Tibial nerve (tissue), 4 donors: ENCODE measurements around the gene OVOL1.

Source experiments
- CTCF ChIP-seq, 5 experiments: fragments of 200-600 bp in 3 of 5; fragments of 450-650 bp in 2 of 5; sonication (generic) in 3 of 5; IDR thresholded peaks; one replicate each; pipeline ENCODE4 v1.5.1; 2016 to 2019; ENCODE audit warnings: antibody characterized with exemption in 5 of 5, mild to moderate bottlenecking in 3 of 5, moderate library complexity in 2 of 5
- EP300 ChIP-seq, 2 donors: sonication (generic); formaldehyde crosslinking; IDR thresholded peaks; one replicate each; pipeline ENCODE4 v1.6.1; 2017; ENCODE audit warnings: antibody characterized with exemption in 2 of 2, mild to moderate bottlenecking in 1 of 2
- POLR2A ChIP-seq, 2 donors: fragments of 450-650 bp; IDR thresholded peaks; one replicate each; pipeline ENCODE4 v1.6.1; 2017; ENCODE audit warnings: antibody characterized with exemption in 2 of 2, mild to moderate bottlenecking in 2 of 2, moderate library complexity in 2 of 2

GRCh38 chr11:65822776-65823528, 36.1 kb downstream of the OVOL1 start:
- TF ChIP-seq CTCF (IDR thresholded peaks at IDR 0.05) (no peak), POLR2A (IDR thresholded peaks at IDR 0.05) (no peak), EP300 (IDR thresholded peaks at IDR 0.05) (no peak)
